ENCODE measurements around the gene SLC22A13. TPM values are rescaled to one million over a fixed set of nuclear protein-coding genes. Genes with fewer than 3 reads are reported as not detected.

The SLC22A13 gene
- total and polyA plus RNA-seq, 2 of the 4 experiments (the other 2 are of a cell fraction), result under 0.01 to 0.22 TPM

- Histone ChIP-seq H2AFZ (replicated peaks; ENCODE audit: low read length, poor library complexity) (no peak overlapping the region), H3K4me1 (ENCODE audit: control insufficient read depth, insufficient read depth, low read length) (no peaks in the 10 kb centered on the region), H3K4me3 (ENCODE audit: insufficient read depth, low read depth, low read length) (no peak overlapping the region), H4K20me1 (ENCODE audit: insufficient read depth, low read length) (no peaks in the 10 kb centered on the region), H3K56ac (ENCODE audit: extremely low read depth, insufficient read depth, low read length) (no peak overlapping the region), H3K27ac (ENCODE audit: insufficient read depth, low read length) (no peak overlapping the region), H3K4me2 (ENCODE audit: low read depth, low read length) (no peak overlapping the region), H3K23ac (ENCODE audit: low read depth, low read length) (no peak overlapping the region), H2BK120ac (ENCODE audit: low read depth, low read length) (no peak overlapping the region), H4K5ac (ENCODE audit: low read depth, low read length) (no peak overlapping the region), H4K8ac (ENCODE audit: low read depth in 2 of 2, low read length in 2 of 2) (no peak overlapping the region), H3K79me1 (ENCODE audit: low read depth in 1 of 2, low read length in 2 of 2) (no peaks in the 10 kb centered on the region), H2AK9ac (replicated peaks; ENCODE audit: low read depth, low read length, poor library complexity) (no peak overlapping the region), H3K4ac (ENCODE audit: low read depth, low read length) (no peak overlapping the region), H2BK20ac (ENCODE audit: low read depth, low read length) (no peak overlapping the region), H3K9me1 (ENCODE audit: insufficient read depth, low read length) (no peaks in the 10 kb centered on the region), H3K18ac (ENCODE audit: low read depth, low read length) (no peak overlapping the region), H4K91ac (ENCODE audit: insufficient read depth, low read depth, low read length) (no peak overlapping the region), H3K9me3 (ENCODE audit: control insufficient read depth, insufficient read depth, low read length) (no peaks in the 10 kb centered on the region), H2BK15ac (ENCODE audit: low read depth, low read length) (no peak overlapping the region), H3K14ac (replicated peaks; ENCODE audit: low read depth, low read length) (no peak overlapping the region), H3K36me3 (ENCODE audit: control insufficient read depth, insufficient read depth, low read length) (no peaks in the 10 kb centered on the region), H2AK5ac (ENCODE audit: low read depth, low read length) (no peak overlapping the region), H2BK5ac (ENCODE audit: low read depth, low read length, poor library complexity, severe bottlenecking) (no peak overlapping the region), H3K9ac (ENCODE audit: low read depth, low read length) (no peak overlapping the region), H3K27me3 (ENCODE audit: control insufficient read depth, insufficient read depth, low read length) (peaks cover 25% of the 10 kb centered on the region)
- TF ChIP-seq CHD1 (IDR thresholded peaks at IDR 0.05; ENCODE audit: low read depth, low read length) (no peak), MAFK (IDR thresholded peaks at IDR 0.05; ENCODE audit: low read depth, low read length) (no peak), MAZ (IDR thresholded peaks at IDR 0.05; ENCODE audit: borderline replicate concordance, low read depth, low read length) (no peak), RAD21 (IDR thresholded peaks at IDR 0.05; ENCODE audit: low read length) (no peak), CEBPB (IDR thresholded peaks at IDR 0.05; ENCODE audit: low read depth, low read length) (no peak), SMC3 (IDR thresholded peaks at IDR 0.05; ENCODE audit: low read depth, low read length) (no peak), MXI1 (IDR thresholded peaks at IDR 0.05; ENCODE audit: borderline replicate concordance, low read depth, low read length) (no peak), NFE2L2 (IDR thresholded peaks at IDR 0.05; ENCODE audit: low read depth, low read length) (no peak), FOS (IDR thresholded peaks at IDR 0.05; ENCODE audit: low read depth, low read length) (no peak), BHLHE40 (IDR thresholded peaks at IDR 0.05; ENCODE audit: low read depth, low read length) (no peak), RFX5 (IDR thresholded peaks at IDR 0.05; ENCODE audit: low read depth, low read length) (no peak), RCOR1 (IDR thresholded peaks at IDR 0.05; ENCODE audit: insufficient replicate concordance, low read length) (no peak), POLR2A (IDR thresholded peaks at IDR 0.05; ENCODE audit: low read depth, low read length) (no peak), USF2 (IDR thresholded peaks at IDR 0.05; ENCODE audit: low read depth, low read length) (no peak)
- TF ChIP-seq, protein P1, sequence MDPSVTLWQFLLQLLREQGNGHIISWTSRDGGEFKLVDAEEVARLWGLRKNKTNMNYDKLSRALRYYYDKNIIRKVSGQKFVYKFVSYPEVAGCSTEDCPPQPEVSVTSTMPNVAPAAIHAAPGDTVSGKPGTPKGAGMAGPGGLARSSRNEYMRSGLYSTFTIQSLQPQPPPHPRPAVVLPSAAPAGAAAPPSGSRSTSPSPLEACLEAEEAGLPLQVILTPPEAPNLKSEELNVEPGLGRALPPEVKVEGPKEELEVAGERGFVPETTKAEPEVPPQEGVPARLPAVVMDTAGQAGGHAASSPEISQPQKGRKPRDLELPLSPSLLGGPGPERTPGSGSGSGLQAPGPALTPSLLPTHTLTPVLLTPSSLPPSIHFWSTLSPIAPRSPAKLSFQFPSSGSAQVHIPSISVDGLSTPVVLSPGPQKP (IDR thresholded peaks at IDR 0.05; ENCODE audit: borderline replicate concordance, low read depth, low read length), result no peak
- TF ChIP-seq, protein P2, sequence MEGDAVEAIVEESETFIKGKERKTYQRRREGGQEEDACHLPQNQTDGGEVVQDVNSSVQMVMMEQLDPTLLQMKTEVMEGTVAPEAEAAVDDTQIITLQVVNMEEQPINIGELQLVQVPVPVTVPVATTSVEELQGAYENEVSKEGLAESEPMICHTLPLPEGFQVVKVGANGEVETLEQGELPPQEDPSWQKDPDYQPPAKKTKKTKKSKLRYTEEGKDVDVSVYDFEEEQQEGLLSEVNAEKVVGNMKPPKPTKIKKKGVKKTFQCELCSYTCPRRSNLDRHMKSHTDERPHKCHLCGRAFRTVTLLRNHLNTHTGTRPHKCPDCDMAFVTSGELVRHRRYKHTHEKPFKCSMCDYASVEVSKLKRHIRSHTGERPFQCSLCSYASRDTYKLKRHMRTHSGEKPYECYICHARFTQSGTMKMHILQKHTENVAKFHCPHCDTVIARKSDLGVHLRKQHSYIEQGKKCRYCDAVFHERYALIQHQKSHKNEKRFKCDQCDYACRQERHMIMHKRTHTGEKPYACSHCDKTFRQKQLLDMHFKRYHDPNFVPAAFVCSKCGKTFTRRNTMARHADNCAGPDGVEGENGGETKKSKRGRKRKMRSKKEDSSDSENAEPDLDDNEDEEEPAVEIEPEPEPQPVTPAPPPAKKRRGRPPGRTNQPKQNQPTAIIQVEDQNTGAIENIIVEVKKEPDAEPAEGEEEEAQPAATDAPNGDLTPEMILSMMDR (conservative IDR thresholded peaks at IDR 0.05; ENCODE audit: low read depth, low read length), result no peak
- BruUV-seq (replicated peaks), result no TSS peak
- no CpG with 5 or more reads among the region's 12 CpGs for WGBS, 2 experiments (ENCODE audit: extremely low coverage in 2 of 2, insufficient read length in 1 of 2)
- intact Hi-C loops (cut with micrococcal nuclease), result no loop called here
- dilution Hi-C loops (cut with HindIII; ENCODE audit: low sequenced_read_pairs, unreplicated experiment), result no loop called here
- DNase-seq, result no peak
- ChIA-PET POLR2A (ENCODE audit: unreplicated experiment) (no interaction called here), CTCF (no interaction called here)
- in situ Hi-C loops (cut with MboI; ENCODE audit: low sequenced_read_pairs), result no loop called here
- no peak for ATAC-seq (ENCODE audit: low read depth)
These were observed 42.0 kb downstream of the SLC22A13 start for GRCh38 chr3:38307599-38307998.

Data from IMR-90 (cell line).